Stimulated activated CD8-positive, alpha-beta memory T cell treated with anti-CD3 and anti-CD28 coated beads, Interleukin-15, amount 100 ng/mL, for 4 hours (primary cell): ENCODE data around the gene CNIH3.

Experiments
- DNase-seq, 2 donors: peaks; one replicate each; pipeline ENCODE4 v3.0.0-alpha.2; 2020; ENCODE audit warnings: low read depth in 2 of 2

The CNIH3 gene

GRCh38 chr1:224616756-224617409 lies 766 bp downstream of the CNIH3 start:
- DNase-seq = no peak

DNA sequence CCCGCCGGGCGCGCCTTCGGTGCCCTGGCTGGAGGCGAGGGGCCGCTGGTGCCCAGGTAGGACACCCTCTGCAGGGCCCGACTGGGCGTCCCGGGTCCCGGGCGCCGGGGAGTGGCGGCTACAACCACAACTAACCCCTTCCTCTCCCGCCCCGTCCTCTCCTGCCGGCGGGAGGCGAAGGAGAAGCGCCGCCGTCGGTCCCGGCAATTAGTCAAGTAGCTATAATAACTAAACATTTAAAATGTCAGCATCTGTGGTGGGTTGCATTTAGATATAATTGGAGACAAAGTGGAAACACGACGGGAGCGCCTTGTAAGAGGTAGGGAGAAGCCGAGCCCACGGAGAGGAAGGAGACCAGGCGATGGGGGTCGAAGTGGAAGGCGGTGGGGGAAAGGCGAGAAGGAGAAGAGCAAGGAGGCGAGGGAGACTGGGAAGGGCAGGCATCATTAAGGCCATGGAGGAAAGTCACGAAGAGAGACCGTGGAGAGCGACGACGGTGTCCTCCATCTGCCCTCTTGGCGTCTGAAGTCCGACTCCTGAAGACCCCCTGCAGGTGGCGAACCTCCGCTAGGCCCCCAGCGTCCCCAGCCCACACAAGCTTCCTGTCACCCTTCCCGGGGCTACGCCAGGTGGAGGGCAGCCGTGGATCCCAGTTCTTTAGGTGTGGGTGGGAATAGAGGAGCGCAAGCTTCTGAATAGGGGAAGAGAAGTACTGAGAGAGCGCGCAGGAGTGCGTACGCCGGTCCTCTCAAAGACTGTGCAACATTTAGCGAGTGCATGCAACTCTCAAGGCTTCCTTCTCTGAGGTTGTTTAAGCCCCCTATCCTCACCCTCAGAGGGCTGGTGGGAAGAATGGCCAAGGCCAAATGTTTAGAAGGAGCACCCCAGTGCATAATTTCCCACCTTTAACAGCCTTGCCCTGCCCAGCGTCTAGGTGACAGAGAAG lies 1.6 kb downstream of the CNIH3 start:
- no peak for DNase-seq

- no peak for DNase-seq
Measured at GRCh38 chr1:224619209-224619608, 3.1 kb downstream of the CNIH3 start.

- DNase-seq = no peak
Measured at GRCh38 chr1:224620105-224620504, 4.0 kb downstream of the CNIH3 start.

- DNase-seq = no peak
Measured at GRCh38 chr1:224621813-224622682, 5.9 kb downstream of the CNIH3 start.

- DNase-seq = no peak
Measured at GRCh38 chr1:224622831-224623230, 6.7 kb downstream of the CNIH3 start.

- DNase-seq = no peak
Measured at GRCh38 chr1:224623310-224623714, 7.2 kb downstream of the CNIH3 start.

- peak; percentile 38 to 51 for DNase-seq
Measured at GRCh38 chr1:224623743-224624333, 7.7 kb downstream of the CNIH3 start.

GRCh38 chr1:224624432-224624831 lies 8.3 kb downstream of the CNIH3 start:
- no peak for DNase-seq

DNA sequence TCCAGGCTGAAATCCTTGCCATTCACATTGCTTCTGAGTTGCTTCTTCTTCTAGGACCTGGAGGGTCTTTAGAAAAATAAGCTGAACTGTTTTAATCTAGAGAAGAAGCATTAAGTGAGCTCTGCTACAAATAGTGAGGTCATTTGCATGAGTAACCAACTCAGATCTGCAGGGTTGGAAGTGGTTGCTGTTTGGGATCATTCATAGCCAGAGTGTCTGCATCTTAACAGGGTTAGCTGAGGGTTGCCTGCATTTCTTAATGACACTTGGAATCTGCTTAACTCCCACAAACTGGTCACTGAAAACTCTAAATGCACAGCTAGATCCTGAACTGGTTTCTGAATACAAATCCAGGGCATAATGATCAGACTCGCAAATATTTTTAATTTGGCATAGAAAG lies 9.9 kb downstream of the CNIH3 start:
- DNase-seq = no peak

DNA sequence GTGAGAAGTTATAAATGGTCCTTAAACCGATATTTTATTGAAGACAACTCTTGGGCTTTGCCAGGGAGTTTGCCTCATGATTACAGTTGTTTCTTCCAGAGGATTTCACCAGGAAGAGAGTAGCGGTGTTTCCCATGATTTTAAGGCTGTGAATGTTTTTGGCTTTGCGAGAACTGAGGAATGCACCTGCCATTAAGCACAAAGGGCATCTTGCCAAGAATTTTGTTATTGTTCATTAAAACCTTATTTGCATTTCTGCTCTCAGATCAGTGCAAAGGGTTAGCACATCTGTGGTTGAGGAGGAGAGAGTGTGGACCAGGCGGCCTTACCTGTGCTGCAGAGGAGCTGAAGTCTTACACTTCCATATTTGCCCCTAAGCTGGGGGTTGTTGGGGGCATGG lies 13.8 kb downstream of the CNIH3 start:
- no peak for DNase-seq

- no peak for DNase-seq
Measured at GRCh38 chr1:224631462-224632115, 15.5 kb downstream of the CNIH3 start.

- DNase-seq = no peak
Measured at GRCh38 chr1:224632381-224632871, 16.3 kb downstream of the CNIH3 start.

- DNase-seq = no peak
Measured at GRCh38 chr1:224632921-224633321, 16.8 kb downstream of the CNIH3 start.

DNA sequence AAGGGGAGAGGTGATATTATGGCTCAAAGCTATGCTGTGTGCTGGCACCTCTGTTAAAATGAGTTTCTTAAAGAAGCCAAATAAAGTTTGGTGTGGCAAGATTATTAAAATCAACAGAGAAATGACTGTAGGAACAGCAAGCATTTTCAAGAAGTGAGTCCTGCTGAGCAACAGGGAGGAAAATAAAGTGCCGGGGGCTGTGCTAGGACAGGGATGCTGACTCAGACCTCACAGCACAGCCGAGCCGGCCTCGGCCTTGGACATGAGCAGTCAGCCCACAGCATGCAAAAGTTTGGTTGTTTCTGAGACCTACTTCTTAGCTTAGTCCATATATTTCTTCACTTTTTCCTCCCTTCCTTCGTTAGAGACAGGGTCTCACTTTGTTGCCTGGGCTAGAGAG lies 19.2 kb downstream of the CNIH3 start:
- DNase-seq = no peak

DNA sequence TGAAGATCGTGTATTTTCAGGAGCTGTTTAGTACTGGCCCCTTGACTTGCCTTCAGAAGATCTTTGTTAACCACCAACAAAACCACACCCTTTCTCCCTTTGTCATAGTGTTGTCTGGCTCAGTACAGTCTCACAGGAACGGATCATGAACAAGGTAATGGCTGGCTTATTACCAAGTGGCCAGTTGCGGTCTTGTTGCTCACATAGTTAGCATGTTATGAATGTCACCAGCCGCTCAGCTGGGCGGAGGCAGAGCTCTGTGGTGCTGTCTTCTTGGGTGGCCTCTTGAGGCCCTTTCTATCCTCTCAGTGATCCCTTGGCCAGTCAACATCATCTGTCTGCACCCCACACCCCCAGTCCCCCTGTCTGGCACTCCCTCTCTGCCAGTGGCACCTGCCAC lies 21.4 kb downstream of the CNIH3 start:
- DNase-seq = no peak

GRCh38 chr1:224637936-224638335 lies 21.8 kb downstream of the CNIH3 start:
- DNase-seq = no peak

DNA sequence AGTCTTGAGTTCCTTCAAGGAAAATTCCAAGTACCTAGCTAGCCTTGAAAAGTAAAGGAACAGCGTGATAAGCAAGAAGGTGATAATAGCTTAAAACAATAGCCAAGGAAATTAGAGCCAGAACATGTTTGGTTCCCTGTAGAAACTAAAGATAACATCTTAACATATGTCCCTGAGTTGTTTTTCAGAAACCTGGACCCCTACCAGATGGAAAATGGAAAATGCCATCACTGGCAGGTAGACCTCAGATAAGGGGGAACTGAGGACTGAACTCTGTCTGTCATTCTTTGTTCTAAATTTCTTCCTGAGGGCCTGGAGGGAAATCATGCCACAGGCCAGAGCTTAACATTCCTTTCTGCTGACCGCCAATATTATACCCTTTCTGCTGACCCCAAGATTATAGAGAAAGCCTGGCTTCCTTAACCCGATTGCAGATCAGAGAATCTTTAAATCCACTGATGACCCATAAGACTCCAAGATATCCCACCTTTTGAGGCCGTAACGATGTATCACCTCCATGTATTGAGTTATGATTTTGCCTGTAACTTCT lies 23.4 kb downstream of the CNIH3 start:
- DNase-seq = no peak

DNA sequence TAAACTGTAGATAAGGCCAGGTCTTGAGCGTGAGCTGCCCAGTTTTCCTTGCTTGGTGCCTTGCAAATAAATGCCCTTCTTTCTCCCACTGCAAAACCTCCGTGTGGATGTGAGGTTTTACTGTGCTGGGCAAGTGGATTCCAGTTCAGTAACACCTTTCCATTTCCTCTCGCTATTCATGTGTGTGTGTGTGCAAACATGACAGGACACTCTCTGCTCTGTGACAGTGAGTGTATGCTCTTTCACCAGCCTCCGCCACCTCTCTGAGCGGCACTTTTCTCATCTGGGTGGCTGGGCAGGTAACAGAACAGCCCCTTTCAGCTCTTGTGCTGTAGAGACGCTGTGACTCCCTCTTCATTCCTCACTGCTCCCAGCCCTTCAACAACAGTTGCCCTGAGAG lies 23.9 kb downstream of the CNIH3 start:
- DNase-seq = no peak

GRCh38 chr1:224640587-224640986 lies 24.5 kb downstream of the CNIH3 start:
- no peak for DNase-seq

- DNase-seq = no peak
Measured at GRCh38 chr1:224641030-224641429, 24.9 kb downstream of the CNIH3 start.
